K562 (cell line): Measurements from ENCODE around the gene MTF1. TPM values are rescaled to one million over a fixed set of nuclear protein-coding genes. Genes with fewer than 3 reads are reported as not detected.
A peak's percentile ranks its signal among the peaks of the same experiment; 100 is the strongest.

Experiments used
- ATF4 ChIP-seq: fragments of 450-650 bp; formaldehyde crosslinking; IDR thresholded peaks from 2 replicates; pipeline ENCODE4 v1.4.0; 2022; ENCODE audit warnings: mild to moderate bottlenecking, moderate library complexity
- BRD9 ChIP-seq: fragments of 450-650 bp; IDR thresholded peaks from 2 replicates; pipeline ENCODE4 v1.6.1; 2018; ENCODE audit warnings: low read depth; ENCODE audit not compliant: partially characterized antibody
- CTCF ChIP-seq, 3 experiments: IDR thresholded peaks in 2 of 3; conservative IDR thresholded peaks in 1 of 3; 2 replicates each; pipeline ENCODE4 v1.5.1; 2011 to 2012; ENCODE audit warnings: low read length in 3 of 3, mild to moderate bottlenecking in 3 of 3, control low read depth in 2 of 3, improper control_type of control experiment in 1 of 3, inconsistent platforms in 1 of 3, low read depth in 1 of 3, mixed read lengths in 1 of 3, moderate library complexity in 1 of 3; ENCODE audit not compliant: insufficient read depth in 2 of 3
- ELF1 ChIP-seq: fragments of 200-800 bp; sonication (Bioruptor generic); IDR thresholded peaks from 2 replicates; pipeline ENCODE4 v1.6.1; 2016; ENCODE audit warnings: missing genetic modification characterization, missing compliant biosample characterization
- ELF4 ChIP-seq: fragments of 450-650 bp; formaldehyde crosslinking; IDR thresholded peaks from 2 replicates; pipeline ENCODE4 v1.4.0; 2022; ENCODE audit warnings: missing genetic modification characterization
- EP400 ChIP-seq: fragments of 450-650 bp; IDR thresholded peaks from 2 replicates; pipeline ENCODE4 v1.6.1; 2017; ENCODE audit warnings: antibody characterized with exemption, mild to moderate bottlenecking, moderate library complexity
- JUN ChIP-seq, 2 experiments: sonication (generic) in 1 of 2; formaldehyde crosslinking in 1 of 2; IDR thresholded peaks; 2 replicates each; pipeline versions ENCODE4 v1.6.1 to v1.8.0; 2012 to 2022; ENCODE audit warnings: borderline replicate concordance in 2 of 2, mild to moderate bottlenecking in 2 of 2, improper control_type of control experiment in 1 of 2, low read depth in 1 of 2, low read length in 1 of 2, missing genetic modification reagents in 1 of 2
- NEUROD1 ChIP-seq: fragments of 150-350 bp; IDR thresholded peaks from 2 replicates; pipeline ENCODE4 v1.6.1; 2014; ENCODE audit warnings: borderline replicate concordance, low read length, low read depth; ENCODE audit not compliant: partially characterized antibody
- NR2F6 ChIP-seq: fragments of 450-650 bp; formaldehyde crosslinking; IDR thresholded peaks from 2 replicates; pipeline ENCODE4 v1.4.0; 2020; ENCODE audit warnings: mild to moderate bottlenecking
- PTRF ChIP-seq: fragments of 450-650 bp; IDR thresholded peaks from 2 replicates; pipeline ENCODE4 v1.6.1; 2016; ENCODE audit warnings: mild to moderate bottlenecking, missing genetic modification characterization, missing compliant biosample characterization
- SAFB2 ChIP-seq: fragments of 200-400 bp; formaldehyde crosslinking; IDR thresholded peaks from 2 replicates; pipeline ENCODE4 v1.6.1; 2018; ENCODE audit warnings: borderline replicate concordance, low read length, low read depth, moderate library complexity; ENCODE audit not compliant: severe bottlenecking
- TCF7L2 ChIP-seq: fragments of 150-350 bp; IDR thresholded peaks from 2 replicates; pipeline ENCODE4 v1.6.1; 2016; ENCODE audit warnings: low read depth, mild to moderate bottlenecking, low read length, moderate library complexity
- ZBTB5 ChIP-seq: fragments of 450-650 bp; IDR thresholded peaks from 2 replicates; pipeline ENCODE4 v1.6.1; 2017; ENCODE audit warnings: antibody characterized with exemption
- ZFPM2 ChIP-seq: fragments of 250-450 bp; sonication (Bioruptor Pico); IDR thresholded peaks from 2 replicates; pipeline ENCODE4 v1.5.1; 2022; ENCODE audit warnings: mild to moderate bottlenecking
- ZNF184 ChIP-seq: sonication (generic); formaldehyde crosslinking; IDR thresholded peaks from 2 replicates; pipeline ENCODE4 v1.5.0; 2020; ENCODE audit warnings: missing genetic modification reagents
- ZNF280B ChIP-seq: fragments of 250-450 bp; sonication (Bioruptor Pico); IDR thresholded peaks from 2 replicates; pipeline ENCODE4 v1.5.1; 2021; ENCODE audit warnings: mild to moderate bottlenecking
- ZNF347 ChIP-seq: fragments of 450-650 bp; formaldehyde crosslinking; IDR thresholded peaks from 2 replicates; pipeline ENCODE4 v1.4.0; 2020; ENCODE audit warnings: low read depth, mild to moderate bottlenecking, moderate library complexity
- ZNF584 ChIP-seq: fragments of 200-800 bp; sonication (Bioruptor generic); IDR thresholded peaks from 2 replicates; pipeline ENCODE4 v1.6.1; 2016; ENCODE audit warnings: low read depth, mild to moderate bottlenecking, missing genetic modification characterization, missing compliant biosample characterization
- ZNF639 ChIP-seq, 2 experiments: fragments of 200-800 bp in 1 of 2; sonication (Bioruptor generic) in 1 of 2; sonication (generic) in 1 of 2; formaldehyde crosslinking in 1 of 2; IDR thresholded peaks in 1 of 2; conservative IDR thresholded peaks in 1 of 2; 2 replicates each; pipeline versions ENCODE4 v1.5.0 to v1.6.1; 2016 to 2020; ENCODE audit warnings: missing compliant biosample characterization in 1 of 2, missing genetic modification characterization in 1 of 2, missing genetic modification reagents in 1 of 2
- polyA plus RNA-seq, 8 experiments: library from polyadenylated mRNA; depleted of rRNA in 4 of 8; stranded (reverse) in 5 of 8; unstranded in 3 of 8; fragments of >200 nt; fragmentation: Nextera tagmentation in 2 of 8; fragmentation: Illumina TruSeq in 1 of 8; extraction: Ambion mirVana in 2 of 8; extraction: Trizol in 1 of 8; gene quantifications; 2 replicates each; pipeline versions ENCODE4 v1.2.1 to v1.2.3, GENCODE V29; 2011 to 2014; ENCODE audit warnings: inconsistent platforms in 1 of 8, missing spikeins in 1 of 8
- total RNA-seq, 7 experiments: library from RNA; depleted of rRNA in 6 of 7; stranded (reverse); fragments of >200 nt in 6 of 7; fragmentation: Illumina TruSeq in 2 of 7; extraction: Trizol in 2 of 7; gene quantifications; 2 replicates each; pipeline versions ENCODE4 v1.2.1 to v1.2.3, GENCODE V29; 2011 to 2021; ENCODE audit warnings: low replicate concordance in 1 of 7

Gene MTF1
- total and polyA plus RNA-seq, 9 of the 15 experiments (the other 6 are each of a cell fraction or from before 2014, with no cell fraction given) = 1.1 to 12.2 (median 4.3) TPM

GRCh38 chr1:37858931-37859506 is 373 bp downstream of the MTF1 start (continued):
- TF ChIP-seq ZBTB5 = no peak
- TF ChIP-seq ZNF639 (CRISPR knock-in tag; conservative IDR thresholded peaks at IDR 0.05 in 1 of 2, IDR thresholded peaks at IDR 0.05 in 1 of 2) = 0 out of 4 replicates have a peak, but pooled peaks of 1 of the 2 experiments have one; percentile 32
- no peak for TF ChIP-seq ZFPM2
- no peak for TF ChIP-seq EP400
- peak; percentile 79 for TF ChIP-seq ELF4 (CRISPR knock-in tag)
- no peak for TF ChIP-seq JUN (IDR thresholded peaks at IDR 0.05; ENCODE audit: borderline replicate concordance, low read depth, low read length)
- no peak for TF ChIP-seq JUN (CRISPR knock-in tag; IDR thresholded peaks at IDR 0.05; ENCODE audit: borderline replicate concordance)
- no peak for TF ChIP-seq ZNF584
- TF ChIP-seq NR2F6 (CRISPR knock-in tag) = no peak
- no peak for TF ChIP-seq TCF7L2
- no peak for TF ChIP-seq PTRF (tag)
- no peak; the same call in 1 of the 2 replicates for TF ChIP-seq ELF1 (tag)
- TF ChIP-seq BRD9 = no peak
- TF ChIP-seq ZNF280B (CRISPR knock-in tag) = no peak
- no peak for TF ChIP-seq CTCF (IDR thresholded peaks at IDR 0.05 in 2 of 3, conservative IDR thresholded peaks at IDR 0.05 in 1 of 3; ENCODE audit: insufficient read depth in 2 of 3, low read depth in 1 of 3, low read length in 3 of 3)
- peak; percentile 43 for TF ChIP-seq NEUROD1
- no peak for TF ChIP-seq SAFB2
- TF ChIP-seq ZNF184 (CRISPR knock-in tag) = no peak
- TF ChIP-seq ZNF347 (CRISPR knock-in tag) = no peak
- TF ChIP-seq ATF4 (CRISPR knock-in tag) = peak; percentile 6; the same call in 1 of the 2 replicates
